H9 (cell line): ENCODE measurements around the gene DYRK3. TPM values are rescaled to one million over a fixed set of nuclear protein-coding genes. Genes with fewer than 3 reads are reported as not detected.

Source experiments
- DNase-seq: peaks from one replicate; pipeline ENCODE4 v3.0.0-alpha.2; 2017
- H2AFZ ChIP-seq: one replicate; pipeline ENCODE4 v1.6.1; 2013; ENCODE audit warnings: mild to moderate bottlenecking, low read length, control low read depth, moderate library complexity
- H2AK5ac ChIP-seq: 2 replicates; pipeline ENCODE4 v1.6.1; 2013; ENCODE audit warnings: low read length, control low read depth, mixed read lengths; ENCODE audit not compliant: insufficient read length
- H2BK120ac ChIP-seq: one replicate; pipeline ENCODE4 v1.6.1; 2013; ENCODE audit warnings: low read depth, mild to moderate bottlenecking, low read length, control low read depth, inconsistent platforms; ENCODE audit not compliant: poor library complexity, severe bottlenecking
- H2BK12ac ChIP-seq: 2 replicates; pipeline ENCODE4 v1.6.1; 2013; ENCODE audit warnings: low read length, control low read depth, mixed read lengths, low read depth; ENCODE audit not compliant: insufficient read length
- H2BK15ac ChIP-seq: 2 replicates; pipeline ENCODE4 v1.6.1; 2013; ENCODE audit warnings: low read depth, low read length, control low read depth
- H2BK20ac ChIP-seq: one replicate; pipeline ENCODE4 v1.6.1; 2013; ENCODE audit warnings: low read depth, mild to moderate bottlenecking, low read length, control low read depth, inconsistent platforms; ENCODE audit not compliant: poor library complexity, severe bottlenecking
- H2BK5ac ChIP-seq: 2 replicates; pipeline ENCODE4 v1.6.1; 2013; ENCODE audit warnings: low read length, control low read depth, mixed read lengths; ENCODE audit not compliant: insufficient read length
- H3K14ac ChIP-seq: 2 replicates; pipeline ENCODE4 v1.6.1; 2013; ENCODE audit warnings: low read length, control low read depth; ENCODE audit not compliant: insufficient read depth
- H3K18ac ChIP-seq: 2 replicates; pipeline ENCODE4 v1.6.1; 2013; ENCODE audit warnings: low read depth, mild to moderate bottlenecking, mixed read lengths, low read length, control low read depth; ENCODE audit not compliant: insufficient read length
- H3K23ac ChIP-seq: 2 replicates; pipeline ENCODE4 v1.6.1; 2013; ENCODE audit warnings: low read length, control low read depth, mixed read lengths, low read depth; ENCODE audit not compliant: insufficient read length
- H3K23me2 ChIP-seq: 2 replicates; pipeline ENCODE4 v1.6.1; 2013; ENCODE audit warnings: low read depth, mild to moderate bottlenecking, mixed read lengths, low read length, control low read depth; ENCODE audit not compliant: insufficient read length, poor library complexity, severe bottlenecking
- H3K27ac ChIP-seq: 2 replicates; pipeline ENCODE4 v1.5.1; 2013; ENCODE audit warnings: low read length, control low read depth, mixed read lengths, low read depth; ENCODE audit not compliant: insufficient read length
- H3K27me3 ChIP-seq: 2 replicates; pipeline ENCODE4 v1.6.1; 2013; ENCODE audit warnings: low read length, control low read depth, inconsistent platforms; ENCODE audit not compliant: insufficient read depth
- H3K4ac ChIP-seq: 2 replicates; pipeline ENCODE4 v1.6.1; 2013; ENCODE audit warnings: low read depth, mild to moderate bottlenecking, control low read depth, inconsistent platforms, low read length, moderate library complexity
- H3K4me1 ChIP-seq: 2 replicates; pipeline ENCODE4 v1.6.1; 2013; ENCODE audit warnings: low read length, control low read depth, inconsistent platforms; ENCODE audit not compliant: insufficient read depth
- H3K4me2 ChIP-seq: 2 replicates; pipeline ENCODE4 v1.6.1; 2013; ENCODE audit warnings: low read length, control low read depth, mixed read lengths; ENCODE audit not compliant: insufficient read length, insufficient read depth
- H3K56ac ChIP-seq: 2 replicates; pipeline ENCODE4 v1.6.1; 2013; ENCODE audit warnings: low read depth, mild to moderate bottlenecking, mixed read lengths, low read length, control low read depth; ENCODE audit not compliant: insufficient read length
- H3K79me1 ChIP-seq: 2 replicates; pipeline ENCODE4 v1.6.1; 2013; ENCODE audit warnings: low read depth, mild to moderate bottlenecking, moderate library complexity, low read length, control low read depth, inconsistent platforms; ENCODE audit not compliant: insufficient read depth, poor library complexity, severe bottlenecking
- H3K79me2 ChIP-seq: 2 replicates; pipeline ENCODE4 v1.6.1; 2013; ENCODE audit warnings: low read length, control low read depth, inconsistent platforms; ENCODE audit not compliant: insufficient read depth
- H3K9ac ChIP-seq: 2 replicates; pipeline ENCODE4 v1.6.1; 2013; ENCODE audit warnings: low read length, control low read depth, mixed read lengths; ENCODE audit not compliant: insufficient read length; ENCODE audit errors: extremely low read depth
- H3K9me3 ChIP-seq: one replicate; pipeline ENCODE4 v1.6.1; 2013; ENCODE audit warnings: low read depth, low read length, inconsistent platforms; ENCODE audit not compliant: control insufficient read depth
- H3T11ph ChIP-seq: one replicate; pipeline ENCODE4 v1.6.1; 2013; ENCODE audit warnings: mild to moderate bottlenecking, low read length, control low read depth, inconsistent platforms
- H4K20me1 ChIP-seq: one replicate; pipeline ENCODE4 v1.6.1; 2013; ENCODE audit not compliant: control insufficient read depth, insufficient read length, insufficient read depth
- H4K5ac ChIP-seq: 2 replicates; pipeline ENCODE4 v1.6.1; 2013; ENCODE audit warnings: low read depth, mild to moderate bottlenecking, mixed read lengths, low read length, control low read depth; ENCODE audit not compliant: insufficient read length
- H4K8ac ChIP-seq: replicated peaks from 2 replicates; pipeline ENCODE4 v1.6.1; 2013; ENCODE audit warnings: low read length, control low read depth, mixed read lengths, low read depth; ENCODE audit not compliant: insufficient read length
- H4K91ac ChIP-seq: 2 replicates; pipeline ENCODE4 v1.6.1; 2013; ENCODE audit warnings: low read depth, mild to moderate bottlenecking, moderate library complexity, mixed read lengths, low read length, control low read depth; ENCODE audit not compliant: insufficient read length
- H3K27ac Mint-ChIP-seq, 3 experiments: 2 replicates in 2 of 3; 3 replicates in 1 of 3; pipeline ENCODE4 v1.8.0; 2020 to 2021; ENCODE audit warnings: mixed read lengths in 3 of 3, mild to moderate bottlenecking in 1 of 3, moderate library complexity in 1 of 3
- H3K27me3 Mint-ChIP-seq: 2 replicates; pipeline ENCODE4 v1.8.0; 2021; ENCODE audit warnings: low read depth, mild to moderate bottlenecking, moderate library complexity, mixed read lengths
- H3K36me3 Mint-ChIP-seq, 3 experiments: 2 replicates in 2 of 3; 3 replicates in 1 of 3; pipeline ENCODE4 v1.8.0; 2020 to 2021; ENCODE audit warnings: low read depth in 3 of 3, mixed read lengths in 3 of 3; ENCODE audit not compliant: insufficient read depth in 1 of 3
- H3K4me1 Mint-ChIP-seq, 2 experiments: 2 replicates each; pipeline ENCODE4 v1.8.0; 2020; ENCODE audit warnings: mixed read lengths in 2 of 2
- H3K4me3 Mint-ChIP-seq, 2 experiments: 2 replicates in 1 of 2; 3 replicates in 1 of 2; pipeline ENCODE4 v1.8.0; 2020 to 2021; ENCODE audit warnings: mild to moderate bottlenecking in 2 of 2, mixed read lengths in 2 of 2, moderate library complexity in 1 of 2
- H3K9me3 Mint-ChIP-seq, 2 experiments: 2 replicates in 1 of 2; 3 replicates in 1 of 2; pipeline ENCODE4 v1.8.0; 2020; ENCODE audit warnings: mild to moderate bottlenecking in 2 of 2, mixed read lengths in 2 of 2, moderate library complexity in 1 of 2
- WGBS: extraction: QIAGEN DNeasy Blood & Tissue Kit; methylation state at CpG from one replicate; pipeline ENCODE4 v1.1.7; 2013; ENCODE audit warnings: missing lambda C conversion rate, low lambda C conversion rate, mixed read lengths; ENCODE audit not compliant: insufficient read length; ENCODE audit errors: extremely low coverage; 5-methylcytosine and 5-hydroxymethylcytosine counted together
- total RNA-seq: library from RNA; stranded (reverse); gene quantifications from 2 replicates; pipeline ENCODE4 v1.2.1, GENCODE V29; 2021
- TF ChIP-seq, protein P1 (sequence below): fragments of 200-600 bp; sonication (generic); conservative IDR thresholded peaks from 3 replicates; pipeline ENCODE4 v1.8.0; 2021; ENCODE audit warnings: antibody characterized with exemption, mild to moderate bottlenecking

DYRK3 gene
- total RNA-seq, 1 experiment from 2014 or later, result 4.7 TPM

DNA sequence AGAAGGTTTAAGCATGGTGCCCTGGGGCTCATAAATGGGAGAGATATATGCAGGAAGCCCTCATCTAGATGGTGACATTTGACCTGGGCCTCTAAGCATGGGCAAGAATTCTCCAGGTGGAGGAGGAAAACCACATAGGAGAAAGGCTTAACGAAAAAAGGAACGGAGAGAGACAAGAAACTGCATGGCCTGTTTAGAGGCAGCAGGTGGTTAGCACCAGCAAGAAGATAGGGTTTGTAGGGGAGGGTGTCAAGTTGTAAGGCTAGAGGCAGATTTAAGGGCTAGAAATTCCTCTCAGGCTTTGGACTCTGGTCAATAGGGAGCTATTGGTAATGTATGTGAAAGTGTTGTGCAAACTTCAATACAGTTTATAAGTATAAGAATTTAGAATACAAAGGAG is 41.2 kb downstream of the DYRK3 start:
- Histone ChIP-seq H3K79me2 (no peaks in the 10 kb centered on the region), H4K20me1 (no peaks in the 10 kb centered on the region), H2BK15ac (no peak overlapping the region), H2BK120ac (no peak overlapping the region), H2AK5ac (no peak overlapping the region), H3K23ac (no peak overlapping the region), H3K79me1 (no peaks in the 10 kb centered on the region), H4K91ac (no peak overlapping the region), H2AFZ (no peak overlapping the region), H3K4ac (no peak overlapping the region), H3K56ac (no peak overlapping the region), H3K9me3 (no peaks in the 10 kb centered on the region), H3K27me3 (no peaks in the 10 kb centered on the region; the same call in 1 of the 2 replicates), H2BK20ac (no peak overlapping the region), H3K9ac (no peak overlapping the region), H3K18ac (no peak overlapping the region), H3K4me1 (peaks cover 6% of the 10 kb centered on the region; the same call in 1 of the 2 replicates), H3K14ac (no peak overlapping the region), H3T11ph (no peak overlapping the region), H3K4me2 (no peak overlapping the region), H3K27ac (no peak overlapping the region), H4K8ac (no peak overlapping the region), H4K5ac (no peak overlapping the region), H2BK5ac (no peak overlapping the region), H3K23me2 (no peaks in the 10 kb centered on the region), H2BK12ac (no peak overlapping the region)
- Mint-ChIP-seq H3K4me1 (peaks cover 3% of the 10 kb centered on the region in 2 experiments), H3K4me3 (no peak overlapping the region), H3K27ac (no peak overlapping the region), H3K36me3 (no peaks in the 10 kb centered on the region), H3K27me3 (peaks cover 32% of the 10 kb centered on the region), H3K9me3 (no peaks in the 10 kb centered on the region)
- WGBS, result no CpG with 5 or more reads among the region's 2 CpGs
- no peak for DNase-seq
- TF ChIP-seq, protein P1, sequence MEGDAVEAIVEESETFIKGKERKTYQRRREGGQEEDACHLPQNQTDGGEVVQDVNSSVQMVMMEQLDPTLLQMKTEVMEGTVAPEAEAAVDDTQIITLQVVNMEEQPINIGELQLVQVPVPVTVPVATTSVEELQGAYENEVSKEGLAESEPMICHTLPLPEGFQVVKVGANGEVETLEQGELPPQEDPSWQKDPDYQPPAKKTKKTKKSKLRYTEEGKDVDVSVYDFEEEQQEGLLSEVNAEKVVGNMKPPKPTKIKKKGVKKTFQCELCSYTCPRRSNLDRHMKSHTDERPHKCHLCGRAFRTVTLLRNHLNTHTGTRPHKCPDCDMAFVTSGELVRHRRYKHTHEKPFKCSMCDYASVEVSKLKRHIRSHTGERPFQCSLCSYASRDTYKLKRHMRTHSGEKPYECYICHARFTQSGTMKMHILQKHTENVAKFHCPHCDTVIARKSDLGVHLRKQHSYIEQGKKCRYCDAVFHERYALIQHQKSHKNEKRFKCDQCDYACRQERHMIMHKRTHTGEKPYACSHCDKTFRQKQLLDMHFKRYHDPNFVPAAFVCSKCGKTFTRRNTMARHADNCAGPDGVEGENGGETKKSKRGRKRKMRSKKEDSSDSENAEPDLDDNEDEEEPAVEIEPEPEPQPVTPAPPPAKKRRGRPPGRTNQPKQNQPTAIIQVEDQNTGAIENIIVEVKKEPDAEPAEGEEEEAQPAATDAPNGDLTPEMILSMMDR, result no peak
